Spleen (tissue), 11 donors: ENCODE data around the gene C1orf232. TPM values are rescaled to one million over a fixed set of nuclear protein-coding genes. Genes with fewer than 3 reads are reported as not detected.
A peak's percentile ranks its signal among the peaks of the same experiment; 100 is the strongest.

ENCODE experiments used
- DNase-seq: peaks from one replicate; pipeline ENCODE4 v3.0.0-alpha.2; 2020
- H3K27ac ChIP-seq, 8 donors: fragments of 200-600 bp; sonication (generic) in 7 of 8; 1 replicate in 4 of 8; 2 replicates in 4 of 8; pipeline versions ENCODE4 v1.5.0 to v1.8.0; 2016 to 2021; ENCODE audit warnings: inconsistent platforms in 4 of 8, mild to moderate bottlenecking in 4 of 8, moderate library complexity in 1 of 8
- H3K27me3 ChIP-seq, 7 donors: fragments of 200-600 bp; sonication (generic) in 6 of 7; replicated peaks in 1 of 7; 1 replicate in 4 of 7; 2 replicates in 3 of 7; pipeline versions ENCODE4 v1.5.0 to v1.8.0; 2016 to 2021; ENCODE audit warnings: inconsistent platforms in 3 of 7, mild to moderate bottlenecking in 1 of 7
- H3K36me3 ChIP-seq, 6 donors: fragments of 200-600 bp; sonication (generic) in 5 of 6; 1 replicate in 4 of 6; 2 replicates in 2 of 6; pipeline versions ENCODE4 v1.5.0 to v1.8.0; 2016 to 2021; ENCODE audit warnings: inconsistent platforms in 2 of 6
- H3K4me1 ChIP-seq, 6 donors: fragments of 200-600 bp; sonication (generic) in 5 of 6; 1 replicate in 3 of 6; 2 replicates in 3 of 6; pipeline versions ENCODE4 v1.5.0 to v1.8.0; 2016 to 2021; ENCODE audit warnings: inconsistent platforms in 3 of 6
- H3K4me3 ChIP-seq, 8 donors: fragments of 200-600 bp; sonication (generic) in 7 of 8; 1 replicate in 4 of 8; 2 replicates in 4 of 8; pipeline versions ENCODE4 v1.5.0 to v1.8.0; 2016 to 2021; ENCODE audit warnings: inconsistent platforms in 4 of 8, mild to moderate bottlenecking in 4 of 8, moderate library complexity in 2 of 8
- H3K9me3 ChIP-seq, 8 donors: fragments of 200-600 bp; sonication (generic) in 7 of 8; 1 replicate in 4 of 8; 2 replicates in 4 of 8; pipeline versions ENCODE4 v1.5.0 to v1.8.0; 2016 to 2021; ENCODE audit warnings: inconsistent platforms in 4 of 8
- POLR2A ChIP-seq, 3 donors: fragments of 450-650 bp; IDR thresholded peaks; one replicate each; pipeline ENCODE4 v1.5.1; 2017; ENCODE audit warnings: antibody characterized with exemption in 3 of 3, mild to moderate bottlenecking in 1 of 3
- POLR2AphosphoS5 ChIP-seq, 3 donors: sonication (generic); formaldehyde crosslinking; IDR thresholded peaks; one replicate each; pipeline ENCODE4 v1.5.1; 2017; ENCODE audit warnings: antibody characterized with exemption in 3 of 3
- WGBS, 5 donors: extraction: QIAGEN DNeasy Blood & Tissue Kit in 3 of 5; methylation state at CpG; one replicate each; pipeline versions ENCODE4 v1.1.5 to v1.1.7; 2013 to 2018; 5-methylcytosine and 5-hydroxymethylcytosine counted together
- intact Hi-C: fragments of 100-400 bp; cut with DNase I; formaldehyde crosslinking; loops from one replicate; pipeline ENCODE4 v1.15.0; 2023; ENCODE audit warnings: low total_unique reads
- polyA plus RNA-seq, 3 donors: library from polyadenylated mRNA; stranded (reverse); fragments of 200-250 nt; gene quantifications; one replicate each; pipeline ENCODE4 v1.2.1, GENCODE V29; 2013
- total RNA-seq, 7 donors: library from RNA; depleted of rRNA in 3 of 7; stranded (reverse); fragments of >200 nt in 3 of 7; fragmentation: NEBNext Ultra II Directional in 4 of 7; extraction: Animal tissue kit (Norgen Biotek cat#: 25700) in 4 of 7; gene quantifications; one replicate each; pipeline versions ENCODE4 v1.1.0 to v1.2.1, GENCODE V29; 2016 to 2021
- TF ChIP-seq, protein P1 (sequence below), 11 experiments: fragments of 200-600 bp in 7 of 11; fragments of 450-650 bp in 4 of 11; sonication (generic) in 4 of 11; IDR thresholded peaks in 8 of 11; conservative IDR thresholded peaks in 3 of 11; 1 replicate in 7 of 11; 2 replicates in 4 of 11; pipeline versions ENCODE4 v1.4.0 to v1.8.0; 2016 to 2021; ENCODE audit warnings: antibody characterized with exemption in 11 of 11, inconsistent platforms in 4 of 11, mild to moderate bottlenecking in 1 of 11
- donor health status: healthy with polysubstance abuse.
- donor health status: DM: no; HTN: no; CAD: no; lungs with moderate emphysema.
- donor health status: DM: no; HTN: no; CAD: no.
- donor health status: Bipolar disorder and iron deficiency.
- donor health status: healthy.
- donor health status: DM: no; HTN: no; CAD: no.
- donor health status: DM: yes; HTN: yes; CAD: no.

Gene C1orf232
- total and polyA plus RNA-seq, 10 donors = not detected

DNA sequence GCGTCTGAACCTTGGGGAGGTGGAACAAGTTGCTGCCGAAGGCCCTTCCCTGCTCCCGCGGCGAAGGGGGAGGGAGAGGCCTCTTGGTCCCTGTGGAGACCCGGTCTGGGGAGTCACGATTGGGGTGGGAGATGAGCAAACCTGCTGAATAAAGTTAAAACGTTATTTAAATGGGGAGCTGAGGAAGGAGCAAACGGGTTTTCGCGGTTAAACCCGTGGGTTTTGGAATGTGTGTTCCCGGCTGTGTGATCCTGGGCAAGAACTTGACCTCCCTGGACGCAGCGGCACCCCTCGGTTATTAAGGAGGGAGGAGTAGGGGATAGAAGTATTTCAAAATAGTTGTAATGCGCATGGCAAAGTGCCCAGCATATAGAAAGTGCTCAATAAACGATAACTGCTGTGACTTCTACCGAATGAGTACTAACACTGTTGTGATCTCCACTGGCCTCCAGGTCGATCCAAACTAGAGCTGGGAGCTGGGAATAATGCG is 6.5 kb downstream of the C1orf232 start:
- no peaks in the 10 kb centered on the region for H3K9me3 ChIP-seq
- DNase-seq = no peak
- H3K36me3 ChIP-seq = no peaks in the 10 kb centered on the region
- intact Hi-C loops = no loop called here
- 22 to 35% (median 33%) methylated on average over 21 of the region's 21 CpGs for WGBS, 5 donors
- peaks cover 0 to 78% (median 23%) of the 10 kb centered on the region in 7 donors for H3K27me3 ChIP-seq
- TF ChIP-seq POLR2A (IDR thresholded peaks at IDR 0.05) (no peak), POLR2AphosphoS5 (IDR thresholded peaks at IDR 0.05) (no peak)
- TF ChIP-seq, protein P1, sequence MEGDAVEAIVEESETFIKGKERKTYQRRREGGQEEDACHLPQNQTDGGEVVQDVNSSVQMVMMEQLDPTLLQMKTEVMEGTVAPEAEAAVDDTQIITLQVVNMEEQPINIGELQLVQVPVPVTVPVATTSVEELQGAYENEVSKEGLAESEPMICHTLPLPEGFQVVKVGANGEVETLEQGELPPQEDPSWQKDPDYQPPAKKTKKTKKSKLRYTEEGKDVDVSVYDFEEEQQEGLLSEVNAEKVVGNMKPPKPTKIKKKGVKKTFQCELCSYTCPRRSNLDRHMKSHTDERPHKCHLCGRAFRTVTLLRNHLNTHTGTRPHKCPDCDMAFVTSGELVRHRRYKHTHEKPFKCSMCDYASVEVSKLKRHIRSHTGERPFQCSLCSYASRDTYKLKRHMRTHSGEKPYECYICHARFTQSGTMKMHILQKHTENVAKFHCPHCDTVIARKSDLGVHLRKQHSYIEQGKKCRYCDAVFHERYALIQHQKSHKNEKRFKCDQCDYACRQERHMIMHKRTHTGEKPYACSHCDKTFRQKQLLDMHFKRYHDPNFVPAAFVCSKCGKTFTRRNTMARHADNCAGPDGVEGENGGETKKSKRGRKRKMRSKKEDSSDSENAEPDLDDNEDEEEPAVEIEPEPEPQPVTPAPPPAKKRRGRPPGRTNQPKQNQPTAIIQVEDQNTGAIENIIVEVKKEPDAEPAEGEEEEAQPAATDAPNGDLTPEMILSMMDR (IDR thresholded peaks at IDR 0.05 in 8 of 11, conservative IDR thresholded peaks at IDR 0.05 in 3 of 11) = no peak
- peak overlapping the region in 3 of 8 donors; percentile 25 to 68 (median 49) for H3K27ac ChIP-seq
- peaks cover 10 to 57% (median 37%) of the 10 kb centered on the region in 6 donors for H3K4me1 ChIP-seq
- H3K4me3 ChIP-seq = peak overlapping the region; percentile 30 to 71 (median 48)

DNA sequence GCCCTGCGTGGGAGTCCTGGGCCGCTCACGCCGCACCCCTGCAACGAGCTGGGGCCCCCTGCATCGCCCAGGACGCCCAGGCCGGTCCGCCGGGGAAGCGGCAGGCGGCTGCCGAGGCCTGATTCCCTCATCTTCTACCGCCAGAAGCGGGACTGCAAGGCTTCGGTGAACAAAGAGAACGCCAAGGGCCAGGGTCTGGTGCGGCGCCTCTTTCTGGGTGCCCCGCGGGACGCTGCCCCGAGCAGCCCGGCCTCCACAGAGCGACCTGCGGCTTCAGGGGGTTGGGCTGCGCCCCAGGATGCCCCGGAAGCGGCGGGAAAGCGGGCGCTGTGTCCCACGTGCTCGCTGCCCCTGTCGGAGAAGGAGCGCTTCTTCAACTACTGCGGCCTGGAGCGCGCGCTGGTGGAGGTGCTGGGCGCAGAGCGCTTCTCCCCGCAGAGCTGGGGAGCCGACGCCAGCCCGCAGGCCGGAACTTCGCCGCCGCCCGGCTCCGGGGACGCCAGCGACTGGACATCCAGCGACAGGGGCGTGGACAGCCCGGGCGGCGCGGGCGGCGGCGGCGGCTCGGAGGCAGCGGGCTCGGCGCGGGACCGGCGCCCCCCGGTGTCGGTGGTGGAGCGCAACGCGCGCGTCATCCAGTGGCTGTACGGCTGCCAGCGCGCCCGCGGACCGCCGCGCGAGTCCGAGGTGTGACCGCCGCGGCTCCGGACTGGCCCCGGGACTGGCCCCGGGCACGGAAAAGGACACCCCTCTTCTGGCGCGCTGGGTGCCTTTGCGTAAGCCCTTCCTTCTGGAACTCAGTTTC is 7.1 kb downstream of the C1orf232 start:
- peak; percentile 83 for DNase-seq
- 3 to 10% (median 5%) methylated on average over 26 to 98 of the region's 98 CpGs for WGBS, 5 donors
- TF ChIP-seq POLR2AphosphoS5 (IDR thresholded peaks at IDR 0.05) = peak in 1 of 3 donors; percentile 23
- TF ChIP-seq POLR2A (IDR thresholded peaks at IDR 0.05) = no peak
- TF ChIP-seq, protein P1 (IDR thresholded peaks at IDR 0.05 in 8 of 11, conservative IDR thresholded peaks at IDR 0.05 in 3 of 11) = peak in 2 of 11 experiments; percentile 23 to 32
- peaks cover 15 to 64% (median 39%) of the 10 kb centered on the region in 6 donors for H3K4me1 ChIP-seq
- intact Hi-C loops = no loop called here
- H3K36me3 ChIP-seq = no peaks in the 10 kb centered on the region
- peaks cover 0 to 85% (median 29%) of the 10 kb centered on the region in 7 donors for H3K27me3 ChIP-seq
- H3K9me3 ChIP-seq = no peaks in the 10 kb centered on the region
- peak overlapping the region; percentile 30 to 71 (median 48) for H3K4me3 ChIP-seq
- peak overlapping the region in 5 of 8 donors; percentile 25 to 68 (median 36) for H3K27ac ChIP-seq

DNA sequence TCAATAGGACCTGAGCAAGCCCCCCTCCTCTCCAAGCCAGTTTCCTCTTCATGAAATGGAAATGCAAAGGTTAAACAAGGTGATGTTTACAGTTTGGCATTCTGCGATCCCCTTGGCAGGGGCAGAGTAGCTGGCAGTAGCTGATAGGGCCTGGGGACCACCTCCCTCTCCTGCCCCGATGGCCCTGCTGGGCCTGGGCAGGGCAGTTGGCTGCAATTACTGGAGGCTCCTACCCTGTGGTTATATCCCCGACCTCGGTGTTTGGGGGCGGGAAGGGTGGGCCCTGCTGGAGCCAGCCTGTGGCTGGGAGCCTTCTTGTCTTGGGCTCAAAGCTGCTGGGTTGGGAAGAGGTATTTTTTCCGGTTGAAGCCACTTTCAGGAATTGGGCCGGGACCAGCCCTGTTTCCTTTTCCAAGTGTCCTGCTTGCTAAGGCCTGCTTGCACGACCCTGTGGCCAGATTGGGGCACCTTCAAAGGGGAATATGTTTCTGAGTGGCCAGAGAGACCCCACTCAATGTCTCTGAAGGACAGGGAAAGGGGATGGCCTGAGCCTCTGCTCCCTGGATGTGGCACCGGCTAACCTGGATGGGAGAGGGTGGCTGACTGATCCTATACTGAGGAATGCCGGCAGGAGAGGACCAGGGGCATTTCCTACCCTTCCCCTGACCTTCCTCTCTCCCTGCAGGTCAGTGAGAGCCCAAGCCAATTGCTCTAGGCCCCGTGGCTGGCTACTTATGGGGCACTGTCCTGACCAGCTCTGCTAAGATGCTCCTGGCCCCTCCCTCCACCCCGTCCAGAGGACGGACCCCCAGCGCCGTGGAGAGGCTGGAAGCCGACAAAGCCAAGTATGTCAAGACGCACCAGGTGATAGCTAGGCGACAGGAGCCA is 8.0 kb downstream of the C1orf232 start:
- WGBS, 5 donors = 56 to 67% (median 64%) methylated on average over 16 to 18 of the region's 18 CpGs
- no peaks in the 10 kb centered on the region for H3K9me3 ChIP-seq
- H3K27me3 ChIP-seq = peaks cover 0 to 93% (median 35%) of the 10 kb centered on the region in 7 donors
- TF ChIP-seq POLR2AphosphoS5 (IDR thresholded peaks at IDR 0.05) = peak in 1 of 3 donors; percentile 54
- TF ChIP-seq, protein P1 (IDR thresholded peaks at IDR 0.05 in 8 of 11, conservative IDR thresholded peaks at IDR 0.05 in 3 of 11) = no peak
- H3K4me1 ChIP-seq = peaks cover 16 to 72% (median 47%) of the 10 kb centered on the region in 6 donors
- intact Hi-C loops = no loop called here
- H3K4me3 ChIP-seq = peak overlapping the region in 7 of 8 donors; percentile 39 to 71 (median 49)
- H3K36me3 ChIP-seq = no peaks in the 10 kb centered on the region
- peak; percentile 63 for DNase-seq
- H3K27ac ChIP-seq = peak overlapping the region in 5 of 8 donors; percentile 25 to 68 (median 41)
